Stimulated activated CD4-positive, alpha-beta T cell treated with anti-CD3 and anti-CD28 coated beads, TNF-alpha, amount 100 ng/mL, for 24 hours (primary cell): ENCODE measurements around the gene ERN1.

ENCODE experiments used
- DNase-seq, 3 experiments: peaks; one replicate each; pipeline ENCODE4 v3.0.0-alpha.2; 2020; ENCODE audit warnings: low read depth in 3 of 3

The ERN1 gene

DNA sequence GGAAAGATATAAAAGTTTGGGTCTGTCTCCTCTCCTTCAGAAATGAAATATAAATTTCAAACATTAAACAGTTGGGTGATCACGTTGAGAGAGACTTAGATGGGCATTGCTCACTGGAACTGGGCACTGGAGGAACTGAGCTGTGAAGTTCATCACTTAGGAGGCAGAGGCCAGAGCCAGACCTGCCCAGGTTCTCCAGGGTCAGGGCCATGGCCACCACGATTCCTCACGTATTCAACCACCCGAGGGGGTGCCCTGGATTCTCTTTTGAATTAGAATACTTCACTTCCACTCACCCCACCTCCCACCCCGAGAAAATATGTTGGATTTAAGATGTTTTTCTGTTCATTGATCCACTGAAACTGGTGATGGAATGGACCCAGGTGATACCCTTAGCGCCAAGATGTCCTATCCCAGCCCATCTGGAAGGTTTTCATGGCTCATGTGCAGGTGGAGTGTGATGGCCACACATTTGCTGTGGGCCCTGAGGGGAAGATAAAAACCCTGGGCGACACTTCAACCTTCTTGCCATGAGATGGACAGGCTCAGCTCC lies 125.7 kb downstream of the ERN1 start:
- no peak for DNase-seq

DNA sequence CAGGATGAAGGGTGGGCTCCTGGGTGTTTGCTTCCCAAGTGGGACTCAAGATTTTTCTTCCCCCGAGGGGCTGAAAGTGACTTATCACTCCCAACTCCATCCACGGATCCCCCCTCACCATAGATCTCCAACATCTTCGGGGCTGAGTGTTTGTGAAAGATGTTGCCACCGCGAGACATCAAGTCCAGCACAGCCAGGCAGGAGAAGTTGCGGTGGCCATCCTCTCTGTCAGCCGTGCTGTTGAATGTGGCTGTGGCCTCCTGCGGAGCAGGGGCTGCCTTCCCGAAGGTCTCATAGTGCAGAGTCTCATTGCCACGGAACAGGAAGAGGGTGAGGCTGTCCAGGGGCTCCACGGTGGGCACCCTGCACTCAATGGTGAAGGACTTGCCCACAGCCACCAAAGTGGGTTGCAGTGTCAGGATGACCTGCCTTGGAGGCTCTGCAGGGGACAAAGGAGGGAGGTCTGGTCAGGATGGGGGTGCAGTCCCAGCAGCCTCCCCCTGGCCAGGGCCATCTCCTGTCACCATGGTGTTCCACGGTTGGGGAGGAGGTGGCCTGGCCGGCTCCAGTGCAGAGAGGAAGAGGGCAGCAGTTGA lies 126.3 kb downstream of the ERN1 start:
- no peak for DNase-seq

DNA sequence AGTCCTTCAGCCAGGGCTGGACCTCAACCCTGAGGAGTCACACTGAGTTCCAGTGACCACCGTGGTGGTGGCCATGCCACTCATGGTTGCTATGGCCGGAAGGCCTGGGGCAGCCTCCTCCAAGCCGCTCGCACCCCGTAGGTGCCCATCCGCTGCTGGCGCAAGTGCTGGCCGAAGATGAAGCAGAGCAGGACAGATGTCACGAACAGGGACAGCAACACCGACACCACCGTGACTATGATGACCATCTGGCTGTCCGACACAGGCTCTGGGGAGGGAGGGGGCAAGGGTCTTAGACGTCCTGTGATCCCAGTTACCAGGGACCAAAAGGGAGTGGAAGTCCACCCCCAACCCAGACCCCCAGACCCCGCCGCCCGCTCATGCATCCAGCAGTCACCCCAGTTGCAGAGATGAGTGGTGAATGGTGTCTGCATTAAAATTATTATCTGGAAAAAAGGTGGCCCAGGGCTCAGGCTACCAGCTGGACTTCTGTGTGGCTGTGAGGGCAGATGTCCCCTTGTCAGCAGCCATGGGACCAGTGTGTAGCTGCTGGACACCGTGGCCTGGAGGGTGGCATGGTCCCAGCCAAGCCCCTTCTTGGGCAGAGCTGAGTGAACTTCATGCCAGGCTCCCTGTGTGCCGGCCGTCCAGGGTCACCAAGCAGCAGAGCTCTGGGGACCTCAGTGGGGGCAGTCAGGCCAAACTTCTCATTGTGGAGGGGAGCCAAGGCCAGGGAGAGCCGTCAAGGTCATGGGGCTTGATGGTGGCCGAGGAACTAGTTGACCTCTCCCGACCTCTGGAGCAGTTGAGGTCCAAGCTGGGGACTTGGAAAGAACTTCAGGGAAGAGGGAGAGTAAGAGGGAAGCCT lies 127.1 kb downstream of the ERN1 start:
- DNase-seq, result no peak

DNA sequence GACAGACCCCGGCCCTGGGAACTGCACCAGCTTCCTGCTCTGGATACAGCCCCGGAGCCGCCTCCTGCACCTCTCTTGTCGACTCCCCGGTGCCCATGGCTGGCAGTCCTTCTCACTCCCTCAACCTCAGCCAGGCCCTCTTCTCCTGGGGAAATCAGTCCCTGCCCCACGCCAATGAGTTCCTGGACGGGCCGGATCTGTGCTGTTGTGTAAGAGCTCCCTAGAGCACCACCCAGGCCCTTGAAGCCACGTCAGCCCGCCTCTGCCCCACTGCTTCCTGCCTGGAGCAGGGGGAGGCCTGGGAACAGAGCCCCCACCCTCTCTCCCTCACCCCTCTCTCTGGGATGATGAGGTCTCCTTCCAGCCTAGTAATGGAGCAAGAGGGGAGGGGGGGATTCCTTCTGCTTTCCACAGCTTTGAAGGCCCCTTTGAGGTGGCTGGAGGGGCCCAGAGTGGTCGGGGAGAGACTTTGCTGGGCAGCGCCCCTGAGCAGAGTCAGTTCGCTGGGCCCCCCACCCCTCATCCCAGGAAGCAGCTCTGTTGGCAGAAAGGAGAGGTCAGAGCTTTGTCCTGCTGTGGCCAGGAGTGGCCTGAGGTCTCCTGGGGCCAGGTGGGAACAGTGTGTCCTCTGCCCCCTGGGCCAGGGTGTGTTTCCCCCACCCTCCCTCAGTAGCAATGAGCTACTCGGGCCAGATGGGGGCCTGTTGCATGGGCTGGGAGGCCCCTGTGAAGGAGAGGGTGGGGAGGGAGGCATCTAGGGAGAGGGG lies 128.0 kb downstream of the ERN1 start:
- DNase-seq, result no peak

DNA sequence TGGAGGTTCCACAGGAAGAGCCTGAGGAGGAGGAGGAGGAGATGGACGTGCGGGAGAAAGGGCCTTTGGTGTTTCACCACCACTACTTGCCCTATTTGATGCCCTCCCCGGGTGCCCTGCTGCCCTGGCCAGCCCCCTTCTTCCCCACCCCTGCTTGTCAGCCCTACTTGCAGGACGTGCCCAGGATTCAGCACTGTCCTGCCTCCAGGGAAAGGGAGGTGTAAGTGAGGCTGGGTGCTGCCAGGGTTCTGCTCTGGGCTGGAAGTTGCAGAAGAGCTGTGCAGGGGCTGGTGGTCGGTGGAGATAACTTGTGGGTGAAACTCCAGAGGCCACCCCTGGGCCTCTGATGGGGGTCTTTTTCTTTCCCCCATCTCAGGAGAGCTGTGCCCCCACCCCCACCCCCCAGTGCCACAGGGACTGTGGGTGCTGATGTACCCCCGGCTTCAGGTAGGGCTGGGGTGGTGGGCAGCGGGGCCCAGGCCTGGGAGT lies 128.8 kb downstream of the ERN1 start:
- DNase-seq, result no peak

DNA sequence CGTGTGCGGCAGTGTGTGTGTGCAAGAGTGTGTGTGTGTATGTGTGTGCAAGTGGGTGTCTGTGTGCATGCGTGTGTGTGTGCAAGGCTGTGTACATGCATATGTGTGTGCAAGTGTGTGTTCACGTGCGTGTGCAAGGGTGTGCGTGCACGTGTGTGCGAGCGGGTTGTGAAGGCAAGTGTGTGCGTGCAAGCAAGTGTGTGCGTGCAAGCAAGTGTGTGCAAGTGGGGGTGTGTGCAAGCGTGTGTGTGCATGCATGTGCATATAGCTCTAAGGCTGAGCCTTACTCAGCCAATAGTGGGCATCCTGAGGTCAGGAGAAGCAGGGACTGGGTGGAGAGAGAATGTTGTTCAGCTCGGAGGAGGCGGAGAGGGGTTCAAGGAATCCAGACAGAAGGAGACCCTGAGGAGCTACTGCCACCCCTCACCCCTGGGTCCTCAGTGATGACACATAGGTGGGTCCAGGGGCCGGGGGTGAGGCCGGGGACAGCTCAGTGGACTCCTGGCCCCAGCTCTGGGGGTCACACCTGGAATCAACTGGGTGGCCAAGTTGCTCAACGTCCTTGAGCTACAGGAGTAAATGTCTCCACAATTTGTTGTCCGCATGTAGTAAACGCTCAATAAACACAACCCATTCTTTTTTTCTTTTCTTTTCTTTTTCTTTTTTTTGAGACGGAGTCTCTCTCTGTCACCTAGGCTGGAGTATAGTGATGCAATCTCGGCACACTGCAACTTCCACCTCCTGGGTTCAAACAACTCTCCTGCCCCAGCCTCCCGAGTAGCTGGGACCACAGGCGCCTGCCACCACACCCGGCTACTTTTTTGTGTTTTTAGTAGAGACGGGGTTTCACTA lies 130.0 kb downstream of the ERN1 start:
- DNase-seq, result no peak

DNA sequence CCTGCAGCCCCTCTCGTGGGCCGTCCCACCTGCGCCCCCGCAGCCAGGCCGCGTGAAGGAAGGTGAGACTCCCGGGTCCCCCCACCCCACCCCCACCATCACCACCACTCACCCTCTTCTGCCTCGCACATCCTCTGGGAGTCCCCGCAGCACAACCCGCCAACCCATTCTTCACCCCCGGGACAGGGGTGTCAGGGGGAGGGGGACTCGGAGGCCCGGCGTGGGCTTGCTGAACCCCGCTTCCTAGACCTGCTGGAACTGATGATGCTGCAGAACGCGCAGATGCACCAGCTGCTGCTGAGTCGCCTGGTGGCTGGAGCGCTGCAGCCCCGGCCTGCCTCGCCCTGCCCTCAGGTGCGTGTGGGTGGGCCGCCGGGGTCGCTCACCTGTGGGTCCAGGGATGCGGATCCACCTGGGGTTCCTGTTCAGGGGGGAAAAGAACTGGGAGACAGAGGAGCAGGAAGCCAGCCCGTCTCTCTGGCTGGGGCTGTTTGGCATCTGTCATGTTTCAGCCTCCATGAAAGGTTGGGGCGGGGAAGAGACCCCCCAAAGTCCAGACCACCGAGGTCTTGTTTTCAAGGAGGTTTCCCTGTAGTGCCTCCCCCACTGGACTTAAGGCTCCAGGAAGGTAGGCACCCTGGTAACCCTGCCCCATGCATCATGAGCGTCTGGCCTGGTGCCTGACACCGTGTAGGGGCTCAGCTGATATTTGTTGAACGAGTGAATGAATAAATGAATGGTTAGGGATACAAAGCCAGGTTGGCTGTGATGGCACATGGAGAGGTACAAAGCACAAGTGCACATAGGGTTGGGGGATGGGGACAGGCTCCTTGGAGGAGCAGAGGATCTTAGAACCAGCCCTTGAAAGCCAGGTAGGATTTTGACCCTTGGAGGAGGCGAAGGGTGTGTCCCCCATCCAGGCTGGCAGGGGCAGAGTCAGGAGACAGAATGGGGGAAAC lies 130.9 kb downstream of the ERN1 start:
- no peak for DNase-seq

DNA sequence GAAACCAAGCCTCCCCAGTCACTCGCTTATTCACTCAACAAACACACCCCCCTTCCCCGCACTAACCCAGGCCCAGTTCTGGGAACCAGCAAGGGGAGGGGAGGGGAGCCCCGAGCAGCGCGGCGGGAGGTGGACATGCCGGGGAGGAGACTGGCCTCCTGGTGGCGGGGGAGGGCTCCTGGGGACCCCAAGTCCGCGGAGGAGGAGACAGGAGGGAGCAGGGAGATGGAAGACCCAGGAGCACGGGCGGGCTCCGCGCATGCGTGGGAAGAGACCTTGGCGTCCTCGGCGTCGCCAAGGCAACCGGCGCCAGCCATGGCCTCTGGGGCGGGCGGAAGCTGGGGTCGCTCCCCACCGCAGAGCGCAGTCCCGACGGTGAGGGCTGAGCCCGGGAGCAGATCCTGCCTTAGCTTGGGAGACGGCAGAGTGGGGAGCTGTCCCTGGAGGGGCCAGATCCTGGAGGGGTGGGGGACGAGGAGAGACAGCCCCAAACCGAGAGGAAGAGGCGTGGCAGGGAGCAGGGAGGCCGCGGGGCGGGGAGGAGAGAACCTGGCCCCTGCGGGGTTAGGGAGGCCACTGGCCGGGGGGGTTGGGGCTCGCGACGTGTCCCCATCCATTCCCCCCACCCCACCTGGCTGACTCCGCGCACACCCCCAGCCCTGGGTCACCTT lies 131.8 kb downstream of the ERN1 start, which contains the start of gene PRR29:
Gene PRR29, plus strand, starts transcription at position 302 of the 671 bp plus-strand sequence. Its CDS starts 14 bp downstream, at position 316.
- peak; percentile 32 to 72 (median 49) for DNase-seq

DNA sequence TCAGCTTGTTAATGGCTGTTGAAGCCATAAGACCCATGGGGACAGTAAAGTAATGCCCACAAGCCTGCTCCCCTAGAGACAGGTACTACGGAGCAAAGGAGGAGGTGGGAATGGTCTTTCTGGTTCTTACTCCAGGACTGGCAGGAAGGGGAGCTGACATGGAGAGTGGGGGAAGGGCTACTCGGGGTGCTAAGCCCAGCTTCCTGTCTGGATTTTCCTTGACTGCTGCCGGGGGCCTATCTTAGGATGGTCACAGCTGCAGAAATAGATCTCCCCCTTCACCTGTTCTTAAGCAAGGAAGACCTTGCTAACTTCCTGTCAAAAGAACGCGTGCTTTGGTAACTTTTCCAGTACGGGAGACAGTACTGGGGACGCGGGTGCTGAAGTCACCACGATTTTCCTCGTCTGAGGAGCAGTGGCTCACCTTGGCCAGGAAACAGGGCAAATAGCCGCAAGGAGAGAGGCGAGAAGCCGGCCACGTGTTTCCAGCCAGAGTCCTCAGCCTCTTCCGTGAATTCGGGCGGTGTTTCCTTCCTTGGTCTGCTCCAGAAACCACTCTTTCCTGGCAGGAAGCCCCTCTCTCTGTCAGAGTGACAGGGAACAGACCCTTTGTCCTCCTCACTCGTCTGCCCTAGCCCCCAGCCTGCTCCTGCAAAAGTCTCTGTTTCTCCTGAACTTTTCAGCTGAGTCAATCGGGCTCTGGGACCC lies 132.4 kb downstream of the ERN1 start:
- no peak for DNase-seq

DNA sequence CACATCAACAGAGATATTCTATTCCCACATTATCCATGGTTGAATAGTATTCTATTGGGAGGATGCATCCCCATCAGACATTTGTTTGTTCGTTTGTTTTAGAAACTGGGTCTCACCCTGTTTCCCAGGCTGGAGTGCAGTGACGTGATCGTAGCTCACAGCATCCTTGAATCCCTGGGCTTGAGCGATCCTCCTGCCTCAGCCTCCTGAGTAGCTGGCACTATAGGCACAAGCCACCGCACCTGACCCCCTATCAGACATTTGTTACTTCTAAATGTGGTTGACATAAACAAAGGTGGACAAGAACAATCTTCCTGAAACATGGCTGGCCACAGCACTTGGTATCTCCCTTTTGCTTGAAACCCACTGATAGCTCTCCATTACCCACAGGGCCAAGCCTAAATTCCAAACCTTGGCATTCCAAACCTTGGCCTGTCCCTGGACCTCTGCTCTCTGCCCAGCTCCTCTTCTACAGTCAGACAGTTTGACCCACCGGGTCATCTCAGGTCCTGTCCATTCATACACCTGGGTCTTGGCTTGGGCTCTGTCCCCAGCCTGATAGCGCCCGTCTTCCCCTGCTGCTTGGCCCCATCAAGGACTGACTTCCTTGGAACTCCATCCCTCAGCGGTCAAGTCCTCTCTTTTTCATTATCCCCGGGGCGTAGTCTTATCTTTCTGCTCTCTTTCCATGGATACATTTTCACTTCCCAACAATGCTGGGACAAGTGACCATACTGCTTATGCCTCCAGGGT lies 133.3 kb downstream of the ERN1 start:
- no peak for DNase-seq

DNA sequence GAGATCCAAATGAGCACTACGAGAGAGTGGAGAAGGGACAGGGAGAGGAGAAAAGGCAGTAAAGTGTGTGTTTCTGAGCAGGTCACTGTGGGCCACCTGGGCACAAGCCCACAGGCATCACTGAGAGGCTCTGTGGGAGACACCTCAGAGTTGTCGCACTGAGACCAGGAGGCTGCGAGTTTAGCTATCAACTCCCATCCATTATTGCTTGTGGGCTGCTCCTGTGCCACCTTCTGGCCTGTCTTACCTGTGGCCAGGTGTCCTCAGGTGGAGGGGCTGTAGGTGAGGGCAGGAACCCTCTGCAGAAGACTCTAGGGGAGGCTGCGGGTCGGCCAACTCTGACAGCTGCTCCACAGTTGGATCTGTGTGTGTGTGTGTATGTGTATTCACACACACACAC lies 134.3 kb downstream of the ERN1 start:
- DNase-seq, result no peak

DNA sequence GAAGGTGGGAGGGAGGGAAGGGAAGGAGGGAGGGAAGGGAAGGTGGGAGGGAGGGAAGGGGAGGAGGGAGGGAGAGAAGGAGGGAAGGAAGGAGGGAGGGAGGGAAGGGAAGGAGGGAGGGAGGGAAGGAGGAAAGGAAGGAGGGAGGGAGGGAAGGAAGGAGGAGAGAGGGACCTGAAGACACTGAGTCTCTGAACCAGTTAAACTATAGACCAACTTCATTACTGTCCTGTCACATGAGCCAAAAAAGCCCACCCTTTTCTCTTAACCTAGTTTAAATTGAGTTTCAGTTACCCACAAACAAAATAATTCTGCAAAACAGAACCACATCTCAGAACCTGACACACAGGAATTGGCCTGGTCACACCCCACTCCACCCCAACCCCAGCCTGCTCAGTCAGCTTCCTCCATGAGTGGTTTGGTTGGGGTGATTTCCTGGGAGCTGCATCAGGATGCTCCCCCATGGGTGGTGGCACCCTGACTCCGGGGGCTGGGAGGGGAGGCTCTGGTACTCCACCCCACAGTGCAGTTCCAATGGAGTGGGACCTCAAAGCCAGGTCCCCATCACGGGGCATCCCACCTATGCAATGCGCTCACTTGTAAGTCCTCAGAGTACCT lies 136.5 kb downstream of the ERN1 start:
- no peak for DNase-seq

DNA sequence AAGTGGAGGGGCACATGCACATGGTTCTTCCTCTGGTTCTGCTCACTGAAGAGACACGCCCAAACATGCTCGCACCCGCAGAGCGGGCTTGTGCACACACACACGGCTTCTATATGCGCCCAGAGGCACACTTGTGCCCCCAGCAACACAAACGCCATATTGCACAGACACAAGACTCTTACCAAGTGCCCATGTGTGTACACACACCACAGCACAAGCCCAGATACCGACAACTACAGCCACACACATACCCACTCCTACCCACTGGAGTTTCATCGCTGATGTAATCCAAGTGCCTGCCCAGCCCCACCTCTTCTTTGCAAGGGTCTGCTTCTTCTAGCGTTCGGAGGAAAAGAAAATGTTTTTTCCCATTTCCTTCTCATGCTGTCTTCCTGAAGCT lies 138.3 kb downstream of the ERN1 start:
- no peak for DNase-seq

DNA sequence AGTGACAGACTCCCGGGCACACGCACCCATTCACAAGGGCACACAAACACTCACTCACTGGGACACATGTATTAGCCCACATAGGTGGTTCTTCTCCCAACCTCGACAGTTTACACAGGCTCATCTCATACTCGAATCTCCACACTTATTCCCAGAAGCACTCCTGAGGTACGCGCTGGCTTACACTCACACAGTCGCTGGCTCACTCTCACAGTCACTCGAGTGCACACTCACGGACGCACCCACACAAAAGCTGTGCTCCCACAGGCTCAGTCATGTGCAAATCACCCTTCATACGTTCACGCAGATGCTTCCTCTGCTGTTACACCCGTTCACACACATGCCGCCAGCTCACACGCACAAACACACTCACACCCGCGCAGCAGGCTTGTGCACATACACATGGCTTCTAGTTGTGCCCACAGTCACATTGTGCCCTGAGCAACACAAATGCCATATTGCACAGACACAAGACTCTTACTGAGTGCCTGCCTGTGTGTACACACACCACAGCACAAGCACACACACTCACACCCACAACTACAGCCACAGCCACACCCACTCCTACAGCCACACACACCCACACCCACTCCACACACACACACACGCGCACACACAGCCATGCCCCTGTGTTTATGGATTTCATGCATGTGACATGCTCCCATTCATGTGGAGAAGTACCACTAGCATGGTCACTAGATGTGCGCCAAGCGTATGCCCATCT lies 140.2 kb downstream of the ERN1 start:
- no peak for DNase-seq
